Stomach (tissue), 9 donors: ENCODE measurements around the gene OAS1. TPM values are rescaled to one million over a fixed set of nuclear protein-coding genes. Genes with fewer than 3 reads are reported as not detected.

Experiments
- DNase-seq, 2 donors: peaks; one replicate each; pipeline versions ENCODE4 v3.0.0 to v3.0.0-alpha.2; 2013 to 2019
- H3K27ac ChIP-seq, 5 donors: fragments of 200-600 bp in 4 of 5; sonication (generic) in 4 of 5; one replicate each; pipeline ENCODE4 v1.5.1; 2013 to 2019; ENCODE audit warnings: mild to moderate bottlenecking in 1 of 5, moderate library complexity in 1 of 5
- H3K27me3 ChIP-seq, 3 donors: fragments of 200-600 bp; sonication (generic); one replicate each; pipeline ENCODE4 v1.5.1; 2017 to 2019; ENCODE audit warnings: mixed run types in 1 of 3
- H3K36me3 ChIP-seq, 4 donors: fragments of 200-600 bp; sonication (generic); 1 replicate in 3 of 4; 2 replicates in 1 of 4; pipeline ENCODE4 v1.5.1; 2016 to 2019
- H3K4me1 ChIP-seq, 4 donors: fragments of 200-600 bp; sonication (generic); one replicate each; pipeline ENCODE4 v1.5.1; 2016 to 2019
- H3K4me3 ChIP-seq, 4 donors: fragments of 200-600 bp; sonication (generic) in 3 of 4; one replicate each; pipeline ENCODE4 v1.5.1; 2016 to 2019; ENCODE audit warnings: mild to moderate bottlenecking in 1 of 4
- H3K9me3 ChIP-seq, 4 donors: fragments of 200-600 bp; sonication (generic); one replicate each; pipeline ENCODE4 v1.5.1; 2016 to 2019
- CTCF ChIP-seq, 7 experiments: fragments of 450-650 bp in 4 of 7; fragments of 200-600 bp in 3 of 7; sonication (generic) in 3 of 7; IDR thresholded peaks; one replicate each; pipeline ENCODE4 v1.5.1; 2016 to 2019; ENCODE audit warnings: antibody characterized with exemption in 7 of 7, control low read depth in 2 of 7, mild to moderate bottlenecking in 1 of 7
- EP300 ChIP-seq: sonication (generic); formaldehyde crosslinking; IDR thresholded peaks from one replicate; pipeline ENCODE4 v1.6.1; 2017; ENCODE audit warnings: antibody characterized with exemption
- POLR2A ChIP-seq, 4 donors: fragments of 450-650 bp; IDR thresholded peaks; one replicate each; pipeline ENCODE4 v1.6.1; 2016; ENCODE audit warnings: antibody characterized with exemption in 4 of 4, control low read depth in 2 of 4, mild to moderate bottlenecking in 1 of 4, moderate library complexity in 1 of 4
- POLR2AphosphoS5 ChIP-seq, 3 donors: sonication (generic); formaldehyde crosslinking; IDR thresholded peaks; one replicate each; pipeline ENCODE4 v1.6.1; 2016; ENCODE audit warnings: antibody characterized with exemption in 3 of 3
- WGBS, 5 donors: extraction: QIAGEN DNeasy Blood & Tissue Kit in 3 of 5; methylation state at CpG; one replicate each; pipeline versions ENCODE4 v1.1.5 to v1.1.7; 2013 to 2018; 5-methylcytosine and 5-hydroxymethylcytosine counted together
- intact Hi-C: fragments of 100-400 bp; cut with DNase I; formaldehyde crosslinking; loops from one replicate; pipeline ENCODE4 v1.15.1; 2023; ENCODE audit warnings: low total_unique reads
- polyA plus RNA-seq, 3 donors: library from polyadenylated mRNA; stranded (reverse); fragments of 200-250 nt; gene quantifications; one replicate each; pipeline ENCODE4 v1.2.3, GENCODE V29; 2013
- total RNA-seq, 5 donors: library from RNA; depleted of rRNA; stranded (reverse); fragments of >200 nt; gene quantifications; one replicate each; pipeline versions ENCODE4 v1.1.0 to v1.2.3, GENCODE V29; 2014 to 2016
- donor health status: healthy with polysubstance abuse.
- donor health status: Bipolar disorder and iron deficiency.
- donor health status: healthy.

Gene OAS1
- total and polyA plus RNA-seq, 8 donors: 11.6 to 114 (median 22.8) TPM

- peaks cover 0 to 63% (median 0%) of the 10 kb centered on the region in 3 donors for H3K27me3 ChIP-seq
- no peak overlapping the region for H3K27ac ChIP-seq
- 52 to 70% (median 59%) methylated on average over 6 to 11 of the region's 11 CpGs for WGBS, 5 donors
- TF ChIP-seq CTCF (IDR thresholded peaks at IDR 0.05): no peak
- TF ChIP-seq POLR2A (IDR thresholded peaks at IDR 0.05): no peak
- no peak for TF ChIP-seq EP300
- TF ChIP-seq POLR2AphosphoS5 (IDR thresholded peaks at IDR 0.05): no peak
- intact Hi-C loops: no loop called here
- no peaks in the 10 kb centered on the region for H3K36me3 ChIP-seq
- H3K4me3 ChIP-seq: no peak overlapping the region
- DNase-seq: no peak
- no peaks in the 10 kb centered on the region for H3K9me3 ChIP-seq
- no peaks in the 10 kb centered on the region for H3K4me1 ChIP-seq
Measured at GRCh38 chr12:112862636-112863290, 44.0 kb upstream of the OAS1 start.

GRCh38 chr12:112868459-112869041 lies 38.2 kb upstream of the OAS1 start:
- Histone ChIP-seq H3K27me3 (peaks cover 0 to 44% (median 0%) of the 10 kb centered on the region in 3 donors), H3K36me3 (no peaks in the 10 kb centered on the region), H3K9me3 (no peaks in the 10 kb centered on the region), H3K4me1 (no peaks in the 10 kb centered on the region), H3K4me3 (no peak overlapping the region), H3K27ac (no peak overlapping the region)
- DNase-seq: peak in 1 of 2 donors; percentile 34
- intact Hi-C loops: no loop called here
- 44 to 80% (median 56%) methylated on average over 3 to 5 of the region's 5 CpGs for WGBS, 5 donors
- TF ChIP-seq EP300 (no peak), CTCF (IDR thresholded peaks at IDR 0.05) (no peak), POLR2A (IDR thresholded peaks at IDR 0.05) (no peak)

- H3K9me3 ChIP-seq: no peaks in the 10 kb centered on the region
Measured at GRCh38 chr12:112869091-112869490, 37.7 kb upstream of the OAS1 start.

GRCh38 chr12:112869778-112870177 lies 37.0 kb upstream of the OAS1 start:
- Histone ChIP-seq H3K9me3 (no peaks in the 10 kb centered on the region), H3K36me3 (no peaks in the 10 kb centered on the region), H3K4me3 (no peak overlapping the region), H3K4me1 (no peaks in the 10 kb centered on the region), H3K27me3 (peaks cover 0 to 55% (median 8%) of the 10 kb centered on the region in 3 donors), H3K27ac (no peak overlapping the region)
- DNase-seq: no peak
- 70 to 86% (median 80%) methylated on average over 12 of the region's 12 CpGs for WGBS, 5 donors
- intact Hi-C loops: no loop called here
- TF ChIP-seq POLR2A (IDR thresholded peaks at IDR 0.05) (no peak), POLR2AphosphoS5 (IDR thresholded peaks at IDR 0.05) (no peak)

More at GRCh38 chr12:112869091-112869490, 37.7 kb upstream of the OAS1 start:
- TF ChIP-seq EP300 (no peak), POLR2A (IDR thresholded peaks at IDR 0.05) (no peak), CTCF (IDR thresholded peaks at IDR 0.05) (no peak), POLR2AphosphoS5 (IDR thresholded peaks at IDR 0.05) (no peak)
- H3K27ac ChIP-seq: no peak overlapping the region
- intact Hi-C loops: no loop called here
- WGBS, 5 donors: 64 to 75% (median 70%) methylated on average over 2 of the region's 2 CpGs
- H3K4me1 ChIP-seq: no peaks in the 10 kb centered on the region
- no peak for DNase-seq
- no peaks in the 10 kb centered on the region for H3K36me3 ChIP-seq
- peaks cover 0 to 48% (median 2%) of the 10 kb centered on the region in 3 donors for H3K27me3 ChIP-seq
- no peak overlapping the region for H3K4me3 ChIP-seq
